Mononuclear cell (primary cell): ENCODE results near the gene ZNF594. TPM values are rescaled to one million over a fixed set of nuclear protein-coding genes. Genes with fewer than 3 reads are reported as not detected.
"Not testable (repeated sequence)": the region's sequence is repeated elsewhere in the genome, so short reads cannot be mapped to it uniquely, and the experiment has no call there.

Experiments used
- H3K27me3 ChIP-seq: 2 replicates; pipeline ENCODE4 v1.6.0; 2011; ENCODE audit warnings: low read length, control low read depth; ENCODE audit not compliant: insufficient read depth
- H3K4me1 ChIP-seq: 2 replicates; pipeline ENCODE4 v1.5.1; 2011; ENCODE audit warnings: mild to moderate bottlenecking, low read length, control low read depth; ENCODE audit not compliant: insufficient read depth
- H3K4me3 ChIP-seq: 2 replicates; pipeline ENCODE4 v1.5.1; 2011; ENCODE audit warnings: mild to moderate bottlenecking, low read length, moderate library complexity
- H3K9me3 ChIP-seq: 2 replicates; pipeline ENCODE4 v1.5.1; 2011; ENCODE audit warnings: low read depth, mild to moderate bottlenecking, control low read depth, low read length
- total RNA-seq: library from RNA; depleted of rRNA; stranded (reverse); fragments of >200 nt; gene quantifications from one replicate; pipeline ENCODE4 v1.2.3, GENCODE V29; 2012

ZNF594 gene
- total RNA-seq, 1 donor = 3.1 TPM

GRCh38 chr17:5134571-5134970 lies 57.1 kb downstream of the ZNF594 start:
- H3K27me3 ChIP-seq, H3K9me3 ChIP-seq, H3K4me1 ChIP-seq, H3K4me3 ChIP-seq: not testable (repeated sequence)

- H3K27me3 ChIP-seq, H3K4me3 ChIP-seq, H3K9me3 ChIP-seq, H3K4me1 ChIP-seq: not testable (repeated sequence)
Measured at GRCh38 chr17:5133961-5134360, 57.7 kb downstream of the ZNF594 start.

- Histone ChIP-seq H3K4me1 (no peaks in the 10 kb centered on the region), H3K9me3 (no peaks in the 10 kb centered on the region), H3K4me3 (no peak overlapping the region), H3K27me3 (no peaks in the 10 kb centered on the region)
Measured at GRCh38 chr17:5133311-5133710, 58.4 kb downstream of the ZNF594 start.

GRCh38 chr17:5132503-5133225 lies 59.0 kb downstream of the ZNF594 start:
- not testable (repeated sequence) for H3K4me3 ChIP-seq, H3K4me1 ChIP-seq, H3K27me3 ChIP-seq, H3K9me3 ChIP-seq

- not testable (repeated sequence) for H3K4me3 ChIP-seq, H3K9me3 ChIP-seq, H3K27me3 ChIP-seq, H3K4me1 ChIP-seq
Measured at GRCh38 chr17:5131799-5132502, 59.7 kb downstream of the ZNF594 start.

- no peaks in the 10 kb centered on the region for H3K4me1 ChIP-seq
- no peaks in the 10 kb centered on the region for H3K9me3 ChIP-seq
- no peaks in the 10 kb centered on the region for H3K27me3 ChIP-seq
Measured at GRCh38 chr17:5131146-5131715, 60.4 kb downstream of the ZNF594 start.

GRCh38 chr17:5130687-5131086 lies 61.0 kb downstream of the ZNF594 start:
- not testable (repeated sequence) for H3K4me1 ChIP-seq, H3K27me3 ChIP-seq, H3K4me3 ChIP-seq, H3K9me3 ChIP-seq

More at GRCh38 chr17:5131146-5131715, 60.4 kb downstream of the ZNF594 start:
- H3K4me3 ChIP-seq = no peak overlapping the region

- not testable (repeated sequence) for H3K9me3 ChIP-seq, H3K4me3 ChIP-seq, H3K4me1 ChIP-seq, H3K27me3 ChIP-seq
Measured at GRCh38 chr17:5130261-5130660, 61.4 kb downstream of the ZNF594 start.

GRCh38 chr17:5129770-5130169 lies 61.9 kb downstream of the ZNF594 start:
- not testable (repeated sequence) for H3K4me3 ChIP-seq, H3K27me3 ChIP-seq, H3K4me1 ChIP-seq, H3K9me3 ChIP-seq

Other genes with a start within 250 kb of the ZNF594 start
- 414 TPM for gene PFN1, start 243.3 kb downstream of the ZNF594 start, total RNA-seq
- gene ENO3, start 240.7 kb downstream of the ZNF594 start, total RNA-seq = 3.9 TPM
- 30.4 TPM for gene SPAG7, start 224.1 kb downstream of the ZNF594 start, total RNA-seq
- 12.9 TPM for gene CAMTA2, start 204.2 kb downstream of the ZNF594 start, total RNA-seq
- gene INCA1, start 194.3 kb downstream of the ZNF594 start, total RNA-seq = not detected
- gene KIF1C, start 193.9 kb downstream of the ZNF594 start, total RNA-seq = 8.1 TPM
- not detected for gene SLC52A1, start 156.4 kb downstream of the ZNF594 start, total RNA-seq
- gene ZFP3, start 113.4 kb downstream of the ZNF594 start, total RNA-seq = 1.9 TPM
- 2.3 TPM for gene ZNF232, start 80.0 kb downstream of the ZNF594 start, total RNA-seq
- gene USP6, start 75.8 kb downstream of the ZNF594 start, total RNA-seq = 0.10 TPM
- 5.5 TPM for gene SCIMP, start 43.0 kb upstream of the ZNF594 start, total RNA-seq
- 34.6 TPM for gene RABEP1, start 90.4 kb upstream of the ZNF594 start, total RNA-seq
- gene NUP88, start 227.8 kb upstream of the ZNF594 start, total RNA-seq = 133 TPM
- 51.9 TPM for gene RPAIN, start 228.3 kb upstream of the ZNF594 start, total RNA-seq
- gene C1QBP, start 247.3 kb upstream of the ZNF594 start, total RNA-seq = 93.6 TPM